ENCODE results near the gene TSHZ2. TPM values are rescaled to one million over a fixed set of nuclear protein-coding genes. Genes with fewer than 3 reads are reported as not detected.

TSHZ2 gene
- total and polyA plus RNA-seq, 2 donors (not counting 3 experiments of a cell fraction or from before 2014, with no cell fraction given) = not detected

DNA sequence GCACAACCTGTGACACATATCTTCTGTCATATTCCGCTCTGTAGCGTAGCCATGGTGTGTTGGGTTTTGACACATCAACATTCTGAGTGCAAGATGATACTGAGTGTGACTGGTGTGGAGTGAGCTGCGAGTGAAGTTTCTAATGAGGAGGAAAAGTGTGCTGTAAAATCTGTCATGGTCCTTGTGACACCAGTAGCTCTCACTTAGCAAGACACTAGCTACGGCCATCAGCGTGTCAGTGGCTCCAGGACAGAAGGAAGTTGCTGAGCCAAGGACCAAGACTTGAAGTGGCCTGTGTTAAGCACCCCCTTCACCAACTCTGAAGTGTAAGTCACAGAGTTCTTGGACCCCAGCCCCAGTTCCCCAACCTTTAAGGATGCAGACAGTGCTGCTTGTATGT, 72.1 kb downstream of the TSHZ2 start:
- no TSS peak for BruUV-seq (replicated peaks)
- FAIRE-seq = no peak
- no peak overlapping the region for H3K4me2 ChIP-seq (ENCODE audit: insufficient read depth, low read length)
- no peaks in the 10 kb centered on the region for H3K9me3 ChIP-seq (replicated peaks; ENCODE audit: control insufficient read depth, insufficient read depth, low read length)
- H4K20me1 ChIP-seq (replicated peaks; ENCODE audit: control insufficient read depth, extremely low read depth, insufficient read depth, low read length) = no peaks in the 10 kb centered on the region
- H3K27ac ChIP-seq (ENCODE audit: insufficient read depth, low read depth, low read length) = no peak overlapping the region
- no peaks in the 10 kb centered on the region for H3K27me3 ChIP-seq (ENCODE audit: control insufficient read depth in 2 of 2, insufficient read depth in 2 of 2, low read length in 2 of 2)
- H3K9ac ChIP-seq (replicated peaks; ENCODE audit: extremely low read depth, insufficient read depth, low read length) = no peak overlapping the region
- no peaks in the 10 kb centered on the region for H3K36me3 ChIP-seq (ENCODE audit: control insufficient read depth in 2 of 2, extremely low read depth in 1 of 2, insufficient read depth in 2 of 2, low read length in 2 of 2)
- POLR2A ChIA-PET = no interaction called here
- no peak for TF ChIP-seq POLR2AphosphoS5 (IDR thresholded peaks at IDR 0.05; ENCODE audit: insufficient read depth, low read depth, low read length)
- H2AFZ ChIP-seq (ENCODE audit: low read depth, low read length) = no peak overlapping the region
- CTCF ChIA-PET = no interaction called here
- H3K4me1 ChIP-seq (ENCODE audit: control insufficient read depth, extremely low read depth, insufficient read depth, low read length) = no peaks in the 10 kb centered on the region
- no peaks in the 10 kb centered on the region for H3K9me1 ChIP-seq (replicated peaks; ENCODE audit: control insufficient read depth, extremely low read depth, insufficient read depth, low read length)
- H3K79me2 ChIP-seq (ENCODE audit: control insufficient read depth, insufficient read depth, low read length) = no peaks in the 10 kb centered on the region
- no peak overlapping the region for H3K4me3 ChIP-seq (replicated peaks in 1 of 3; ENCODE audit: insufficient read depth in 1 of 3, low read depth in 1 of 3, low read length in 3 of 3)
- dilution Hi-C loops (cut with MboI; ENCODE audit: extremely low pct_ligation_motif_present, low sequenced_read_pairs) (no loop called here), intact Hi-C loops (cut with micrococcal nuclease) (no loop called here)
- no peak for DNase-seq (ENCODE audit: low read depth, low spot score)

DNA sequence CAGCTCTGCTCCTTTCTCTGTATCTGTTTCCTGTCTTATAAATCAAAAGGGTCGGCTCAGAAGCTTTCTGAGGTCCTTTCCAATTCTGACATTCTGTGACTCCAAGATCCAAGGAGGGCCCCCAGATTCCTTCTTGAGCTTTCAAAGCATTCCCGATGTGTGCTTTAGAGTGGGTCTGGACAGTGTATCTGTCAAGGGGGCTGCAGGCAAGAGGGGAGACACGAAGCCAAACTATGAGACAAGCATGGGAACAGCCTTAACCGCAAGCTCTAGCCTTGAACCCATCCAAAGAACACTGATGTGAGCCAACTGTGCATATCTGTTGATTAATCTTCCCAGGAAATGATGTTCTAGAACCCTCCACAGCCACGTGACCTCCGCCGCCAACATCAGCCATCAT, 73.8 kb downstream of the TSHZ2 start:
- Histone ChIP-seq H3K9me3 (replicated peaks; ENCODE audit: control insufficient read depth, insufficient read depth, low read length) (no peaks in the 10 kb centered on the region), H3K4me3 (replicated peaks in 1 of 3; ENCODE audit: insufficient read depth in 1 of 3, low read depth in 1 of 3, low read length in 3 of 3) (no peak overlapping the region), H3K36me3 (ENCODE audit: control insufficient read depth in 2 of 2, extremely low read depth in 1 of 2, insufficient read depth in 2 of 2, low read length in 2 of 2) (no peaks in the 10 kb centered on the region), H3K9ac (replicated peaks; ENCODE audit: extremely low read depth, insufficient read depth, low read length) (no peak overlapping the region), H3K27ac (ENCODE audit: insufficient read depth, low read depth, low read length) (no peak overlapping the region), H3K79me2 (ENCODE audit: control insufficient read depth, insufficient read depth, low read length) (no peaks in the 10 kb centered on the region), H3K27me3 (ENCODE audit: control insufficient read depth in 2 of 2, insufficient read depth in 2 of 2, low read length in 2 of 2) (no peaks in the 10 kb centered on the region), H2AFZ (ENCODE audit: low read depth, low read length) (no peak overlapping the region), H3K9me1 (replicated peaks; ENCODE audit: control insufficient read depth, extremely low read depth, insufficient read depth, low read length) (no peaks in the 10 kb centered on the region), H3K4me1 (ENCODE audit: control insufficient read depth, extremely low read depth, insufficient read depth, low read length) (no peaks in the 10 kb centered on the region), H4K20me1 (replicated peaks; ENCODE audit: control insufficient read depth, extremely low read depth, insufficient read depth, low read length) (no peaks in the 10 kb centered on the region), H3K4me2 (ENCODE audit: insufficient read depth, low read length) (no peak overlapping the region)
- FAIRE-seq = no peak
- dilution Hi-C loops (cut with MboI; ENCODE audit: extremely low pct_ligation_motif_present, low sequenced_read_pairs) (no loop called here), intact Hi-C loops (cut with micrococcal nuclease) (no loop called here)
- TF ChIP-seq POLR2AphosphoS5 (IDR thresholded peaks at IDR 0.05; ENCODE audit: insufficient read depth, low read depth, low read length) = no peak
- ChIA-PET POLR2A (no interaction called here), CTCF (no interaction called here)
- DNase-seq (ENCODE audit: low read depth, low spot score) = no peak
- no TSS peak for BruUV-seq (replicated peaks)

GRCh38 chr20:53047203-53047602, 75.0 kb downstream of the TSHZ2 start:
- no peaks in the 10 kb centered on the region for H3K79me2 ChIP-seq (ENCODE audit: control insufficient read depth, insufficient read depth, low read length)
- H3K27me3 ChIP-seq (ENCODE audit: control insufficient read depth in 2 of 2, insufficient read depth in 2 of 2, low read length in 2 of 2) = no peaks in the 10 kb centered on the region
- no peaks in the 10 kb centered on the region for H3K4me1 ChIP-seq (ENCODE audit: control insufficient read depth, extremely low read depth, insufficient read depth, low read length)
- no peak overlapping the region for H3K9ac ChIP-seq (replicated peaks; ENCODE audit: extremely low read depth, insufficient read depth, low read length)
- H2AFZ ChIP-seq (ENCODE audit: low read depth, low read length) = no peak overlapping the region
- H3K27ac ChIP-seq (ENCODE audit: insufficient read depth, low read depth, low read length) = no peak overlapping the region
- no peak overlapping the region for H3K4me3 ChIP-seq (replicated peaks in 1 of 3; ENCODE audit: insufficient read depth in 1 of 3, low read depth in 1 of 3, low read length in 3 of 3)
- no TSS peak for BruUV-seq (replicated peaks)
- dilution Hi-C loops (cut with MboI; ENCODE audit: extremely low pct_ligation_motif_present, low sequenced_read_pairs) (no loop called here), intact Hi-C loops (cut with micrococcal nuclease) (no loop called here)
- POLR2A ChIA-PET = no interaction called here
- CTCF ChIA-PET = no interaction called here
- no peak for DNase-seq (ENCODE audit: low read depth, low spot score)
- H3K9me3 ChIP-seq (replicated peaks; ENCODE audit: control insufficient read depth, insufficient read depth, low read length) = no peaks in the 10 kb centered on the region
- TF ChIP-seq EZH2 (IDR thresholded peaks at IDR 0.05; ENCODE audit: borderline replicate concordance, low read depth, low read length, severe bottlenecking) (no peak), POLR2AphosphoS5 (IDR thresholded peaks at IDR 0.05; ENCODE audit: insufficient read depth, low read depth, low read length) (no peak), POLR2A (IDR thresholded peaks at IDR 0.05; ENCODE audit: low read depth, low read length) (no peak), GATA2 (IDR thresholded peaks at IDR 0.05; ENCODE audit: insufficient read depth, insufficient read length, low read depth, low read length) (no peak), MYC (IDR thresholded peaks at IDR 0.05; ENCODE audit: low read depth, low read length) (no peak), MAX (IDR thresholded peaks at IDR 0.05; ENCODE audit: insufficient read depth, insufficient read length) (no peak), FOS (IDR thresholded peaks at IDR 0.05; ENCODE audit: borderline replicate concordance, insufficient read depth, low read length) (no peak), JUN (IDR thresholded peaks at IDR 0.05; ENCODE audit: borderline replicate concordance, insufficient read depth, insufficient read length, low read depth) (no peak)
- TF ChIP-seq, protein P1, sequence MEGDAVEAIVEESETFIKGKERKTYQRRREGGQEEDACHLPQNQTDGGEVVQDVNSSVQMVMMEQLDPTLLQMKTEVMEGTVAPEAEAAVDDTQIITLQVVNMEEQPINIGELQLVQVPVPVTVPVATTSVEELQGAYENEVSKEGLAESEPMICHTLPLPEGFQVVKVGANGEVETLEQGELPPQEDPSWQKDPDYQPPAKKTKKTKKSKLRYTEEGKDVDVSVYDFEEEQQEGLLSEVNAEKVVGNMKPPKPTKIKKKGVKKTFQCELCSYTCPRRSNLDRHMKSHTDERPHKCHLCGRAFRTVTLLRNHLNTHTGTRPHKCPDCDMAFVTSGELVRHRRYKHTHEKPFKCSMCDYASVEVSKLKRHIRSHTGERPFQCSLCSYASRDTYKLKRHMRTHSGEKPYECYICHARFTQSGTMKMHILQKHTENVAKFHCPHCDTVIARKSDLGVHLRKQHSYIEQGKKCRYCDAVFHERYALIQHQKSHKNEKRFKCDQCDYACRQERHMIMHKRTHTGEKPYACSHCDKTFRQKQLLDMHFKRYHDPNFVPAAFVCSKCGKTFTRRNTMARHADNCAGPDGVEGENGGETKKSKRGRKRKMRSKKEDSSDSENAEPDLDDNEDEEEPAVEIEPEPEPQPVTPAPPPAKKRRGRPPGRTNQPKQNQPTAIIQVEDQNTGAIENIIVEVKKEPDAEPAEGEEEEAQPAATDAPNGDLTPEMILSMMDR (IDR thresholded peaks at IDR 0.05; ENCODE audit: extremely low read depth in 1 of 2, insufficient read depth in 1 of 2, low read depth in 1 of 2, low read length in 2 of 2) = no peak
- no peaks in the 10 kb centered on the region for H3K36me3 ChIP-seq (ENCODE audit: control insufficient read depth in 2 of 2, extremely low read depth in 1 of 2, insufficient read depth in 2 of 2, low read length in 2 of 2)
- no peaks in the 10 kb centered on the region for H3K9me1 ChIP-seq (replicated peaks; ENCODE audit: control insufficient read depth, extremely low read depth, insufficient read depth, low read length)
- H4K20me1 ChIP-seq (replicated peaks; ENCODE audit: control insufficient read depth, extremely low read depth, insufficient read depth, low read length) = no peaks in the 10 kb centered on the region
- no peak for FAIRE-seq
- H3K4me2 ChIP-seq (ENCODE audit: insufficient read depth, low read length) = no peak overlapping the region
